Neural cell (in vitro differentiated cells): ENCODE measurements around the gene DPF3. TPM values are rescaled to one million over a fixed set of nuclear protein-coding genes. Genes with fewer than 3 reads are reported as not detected.

Source experiments
- H2AFZ ChIP-seq: fragments of 200-600, 300-800 bp; sonication (generic), shearing (Covaris generic); 2 replicates; pipeline ENCODE4 v1.6.0; 2014; ENCODE audit warnings: low read depth, mild to moderate bottlenecking, antibody characterized with exemption, low read length, moderate library complexity
- H3F3A ChIP-seq: fragments of 200-600 bp; shearing (Covaris generic); 2 replicates; pipeline ENCODE4 v1.6.1; 2016; ENCODE audit warnings: mild to moderate bottlenecking, moderate library complexity, mixed read lengths, antibody characterized with exemption, low read length; ENCODE audit not compliant: insufficient read depth, poor library complexity, severe bottlenecking
- H3K27ac ChIP-seq: fragments of 200-600, 300-800 bp; sonication (generic), shearing (Covaris generic); 2 replicates; pipeline ENCODE4 v1.5.1; 2014; ENCODE audit warnings: mild to moderate bottlenecking, low read length, moderate library complexity
- H3K27me3 ChIP-seq: fragments of 300-800, 200-600 bp; sonication (generic), shearing (Covaris generic); 2 replicates; pipeline ENCODE4 v1.6.0; 2014; ENCODE audit warnings: mild to moderate bottlenecking, low read depth, low read length, moderate library complexity; ENCODE audit not compliant: insufficient read depth
- H3K36me3 ChIP-seq: fragments of 300-800, 200-600 bp; sonication (generic), shearing (Covaris generic); 2 replicates; pipeline ENCODE4 v1.5.1; 2014; ENCODE audit warnings: mild to moderate bottlenecking, antibody characterized with exemption, low read length, moderate library complexity; ENCODE audit not compliant: insufficient read depth
- H3K4me2 ChIP-seq: fragments of 300-800, 200-600 bp; sonication (generic), shearing (Covaris generic); 2 replicates; pipeline ENCODE4 v1.6.0; 2014; ENCODE audit warnings: mild to moderate bottlenecking, low read length
- H3K4me3 ChIP-seq: fragments of 300-800, 200-600 bp; sonication (generic), shearing (Covaris generic); 2 replicates; pipeline ENCODE4 v1.5.1; 2014; ENCODE audit warnings: mild to moderate bottlenecking, low read length, moderate library complexity
- H3K79me2 ChIP-seq: fragments of 200-600 bp; shearing (Covaris generic); replicated peaks from 2 replicates; pipeline ENCODE4 v1.6.0; 2014; ENCODE audit warnings: mild to moderate bottlenecking, low read length, moderate library complexity; ENCODE audit not compliant: insufficient read depth
- H3K9ac ChIP-seq: fragments of 300-800, 200-600 bp; sonication (generic), shearing (Covaris generic); 2 replicates; pipeline ENCODE4 v1.6.1; 2016; ENCODE audit warnings: mild to moderate bottlenecking, low read length, mixed read lengths
- H3K9me2 ChIP-seq: fragments of 200-600 bp; shearing (Covaris generic); 2 replicates; pipeline ENCODE4 v1.6.1; 2016; ENCODE audit warnings: mild to moderate bottlenecking, low read length, mixed read lengths; ENCODE audit not compliant: insufficient read depth
- H3K9me3 ChIP-seq: fragments of 200-600, 300-800 bp; sonication (generic), shearing (Covaris generic); 2 replicates; pipeline ENCODE4 v1.6.1; 2016; ENCODE audit warnings: mild to moderate bottlenecking, mixed run types, low read length, moderate library complexity, mixed read lengths
- H4K20me1 ChIP-seq: fragments of 200-600 bp; shearing (Covaris generic); 2 replicates; pipeline ENCODE4 v1.6.1; 2016; ENCODE audit warnings: mild to moderate bottlenecking, mixed run types; ENCODE audit not compliant: insufficient read depth
- CTCF ChIP-seq: fragments of 450-650 bp; IDR thresholded peaks from 2 replicates; pipeline ENCODE4 v1.5.1; 2014; ENCODE audit warnings: antibody characterized with exemption, mild to moderate bottlenecking, moderate library complexity; ENCODE audit not compliant: poor library complexity, severe bottlenecking
- EP300 ChIP-seq: fragments of 450-650 bp; conservative IDR thresholded peaks from 2 replicates; pipeline ENCODE4 v1.6.1; 2014; ENCODE audit warnings: antibody characterized with exemption, mild to moderate bottlenecking, moderate library complexity; ENCODE audit not compliant: poor library complexity, severe bottlenecking
- EZH2 ChIP-seq: fragments of 200-600, 300-800 bp; shearing (Covaris generic), sonication (generic); IDR thresholded peaks from 2 replicates; pipeline ENCODE4 v1.6.1; 2014; ENCODE audit warnings: antibody characterized with exemption, low read length, borderline replicate concordance, mild to moderate bottlenecking; ENCODE audit not compliant: insufficient read depth, poor library complexity, severe bottlenecking
- MXI1 ChIP-seq: fragments of 450-650 bp; conservative IDR thresholded peaks from 2 replicates; pipeline ENCODE4 v1.6.1; 2014; ENCODE audit warnings: antibody characterized with exemption, mild to moderate bottlenecking; ENCODE audit not compliant: poor library complexity, severe bottlenecking
- POLR2AphosphoS5 ChIP-seq: IDR thresholded peaks from 2 replicates; pipeline ENCODE4 v1.6.1; 2012
- RAD21 ChIP-seq: fragments of 450-650 bp; conservative IDR thresholded peaks from 2 replicates; pipeline ENCODE4 v1.6.1; 2014; ENCODE audit warnings: antibody characterized with exemption, mild to moderate bottlenecking, moderate library complexity
- SMC3 ChIP-seq: fragments of 450-650 bp; conservative IDR thresholded peaks from 2 replicates; pipeline ENCODE4 v1.6.1; 2014; ENCODE audit warnings: antibody characterized with exemption, mild to moderate bottlenecking, moderate library complexity; ENCODE audit not compliant: poor library complexity
- TAF1 ChIP-seq: IDR thresholded peaks from 2 replicates; pipeline ENCODE4 v1.6.1; 2012; ENCODE audit warnings: low read depth
- polyA plus RNA-seq: library from polyadenylated mRNA; depleted of rRNA; stranded (reverse); fragments of >200 nt; gene quantifications from 2 replicates; pipeline ENCODE4 v1.2.3, GENCODE V29; 2014
- TF ChIP-seq, protein P1 (sequence below): IDR thresholded peaks from 2 replicates; pipeline ENCODE4 v1.6.1; 2012; ENCODE audit warnings: borderline replicate concordance

DPF3 gene
- polyA plus RNA-seq, 1 donor from 2014 or later: 2.9 TPM

GRCh38 chr14:72800848-72801370, 93.0 kb downstream of the DPF3 start:
- Histone ChIP-seq H2AFZ (no peak overlapping the region), H3K9me2 (no peaks in the 10 kb centered on the region), H3F3A (peaks cover 2% of the 10 kb centered on the region), H3K27me3 (no peaks in the 10 kb centered on the region), H3K9me3 (no peaks in the 10 kb centered on the region), H3K4me2 (no peak overlapping the region), H3K36me3 (no peaks in the 10 kb centered on the region), H3K27ac (no peak overlapping the region), H3K79me2 (no peaks in the 10 kb centered on the region), H3K4me3 (no peak overlapping the region), H3K9ac (no peak overlapping the region), H4K20me1 (no peaks in the 10 kb centered on the region)
- TF ChIP-seq RAD21: no peak
- no peak for TF ChIP-seq EZH2
- no peak for TF ChIP-seq POLR2AphosphoS5
- no peak for TF ChIP-seq MXI1

DNA sequence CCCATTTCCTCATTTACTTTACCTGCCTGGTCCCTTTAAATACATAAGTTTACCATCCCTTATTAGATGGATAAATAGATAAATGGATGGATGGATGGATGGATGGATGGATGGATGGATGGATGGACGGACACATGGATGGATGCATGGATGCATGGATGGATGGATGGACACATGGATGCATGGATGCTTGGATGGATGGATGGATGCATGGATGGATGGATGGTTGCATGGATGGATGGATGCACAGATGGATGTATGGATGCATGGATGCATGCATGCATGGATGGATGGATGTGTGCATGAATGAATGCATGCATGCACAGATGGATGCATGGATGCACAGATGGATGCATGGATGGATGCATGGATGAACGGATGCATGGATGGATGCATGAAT, 93.6 kb downstream of the DPF3 start:
- H3K27me3 ChIP-seq: no peaks in the 10 kb centered on the region
- H3K79me2 ChIP-seq: no peaks in the 10 kb centered on the region
- H3K4me2 ChIP-seq: no peak overlapping the region
- no peak overlapping the region for H2AFZ ChIP-seq
- H3K36me3 ChIP-seq: no peaks in the 10 kb centered on the region
- H3K9me3 ChIP-seq: no peaks in the 10 kb centered on the region
- H3K4me3 ChIP-seq: no peak overlapping the region
- no peak overlapping the region for H3K27ac ChIP-seq
- H3F3A ChIP-seq: peaks cover 2% of the 10 kb centered on the region
- no peaks in the 10 kb centered on the region for H4K20me1 ChIP-seq
- H3K9me2 ChIP-seq: no peaks in the 10 kb centered on the region
- H3K9ac ChIP-seq: no peak overlapping the region
- no peak for TF ChIP-seq SMC3
- TF ChIP-seq RAD21: no peak
- TF ChIP-seq, protein P1, sequence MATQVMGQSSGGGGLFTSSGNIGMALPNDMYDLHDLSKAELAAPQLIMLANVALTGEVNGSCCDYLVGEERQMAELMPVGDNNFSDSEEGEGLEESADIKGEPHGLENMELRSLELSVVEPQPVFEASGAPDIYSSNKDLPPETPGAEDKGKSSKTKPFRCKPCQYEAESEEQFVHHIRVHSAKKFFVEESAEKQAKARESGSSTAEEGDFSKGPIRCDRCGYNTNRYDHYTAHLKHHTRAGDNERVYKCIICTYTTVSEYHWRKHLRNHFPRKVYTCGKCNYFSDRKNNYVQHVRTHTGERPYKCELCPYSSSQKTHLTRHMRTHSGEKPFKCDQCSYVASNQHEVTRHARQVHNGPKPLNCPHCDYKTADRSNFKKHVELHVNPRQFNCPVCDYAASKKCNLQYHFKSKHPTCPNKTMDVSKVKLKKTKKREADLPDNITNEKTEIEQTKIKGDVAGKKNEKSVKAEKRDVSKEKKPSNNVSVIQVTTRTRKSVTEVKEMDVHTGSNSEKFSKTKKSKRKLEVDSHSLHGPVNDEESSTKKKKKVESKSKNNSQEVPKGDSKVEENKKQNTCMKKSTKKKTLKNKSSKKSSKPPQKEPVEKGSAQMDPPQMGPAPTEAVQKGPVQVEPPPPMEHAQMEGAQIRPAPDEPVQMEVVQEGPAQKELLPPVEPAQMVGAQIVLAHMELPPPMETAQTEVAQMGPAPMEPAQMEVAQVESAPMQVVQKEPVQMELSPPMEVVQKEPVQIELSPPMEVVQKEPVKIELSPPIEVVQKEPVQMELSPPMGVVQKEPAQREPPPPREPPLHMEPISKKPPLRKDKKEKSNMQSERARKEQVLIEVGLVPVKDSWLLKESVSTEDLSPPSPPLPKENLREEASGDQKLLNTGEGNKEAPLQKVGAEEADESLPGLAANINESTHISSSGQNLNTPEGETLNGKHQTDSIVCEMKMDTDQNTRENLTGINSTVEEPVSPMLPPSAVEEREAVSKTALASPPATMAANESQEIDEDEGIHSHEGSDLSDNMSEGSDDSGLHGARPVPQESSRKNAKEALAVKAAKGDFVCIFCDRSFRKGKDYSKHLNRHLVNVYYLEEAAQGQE: no peak
- TF ChIP-seq EP300: no peak
- TF ChIP-seq TAF1: no peak
- no peak for TF ChIP-seq POLR2AphosphoS5
- TF ChIP-seq MXI1: no peak
- TF ChIP-seq EZH2: no peak
- TF ChIP-seq CTCF: no peak

DNA sequence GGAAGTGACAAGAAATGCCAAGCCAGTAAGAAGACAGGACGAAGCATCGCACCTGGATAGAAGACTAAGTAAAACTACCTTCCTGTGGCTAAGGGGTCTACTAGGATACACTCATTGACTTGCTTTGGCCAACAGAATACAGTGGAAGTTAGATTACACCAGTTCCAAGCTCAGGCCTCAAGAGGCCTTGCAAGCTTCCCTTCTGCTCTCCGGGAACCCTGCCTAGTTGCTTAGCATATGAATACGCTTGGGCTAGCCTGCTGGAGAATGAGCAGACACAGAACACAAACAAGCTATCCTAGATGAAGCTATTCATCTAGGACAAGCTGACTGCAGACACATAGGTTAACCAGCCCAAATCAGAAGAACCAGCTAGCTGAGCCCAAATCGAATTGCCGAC, 97.0 kb downstream of the DPF3 start:
- TF ChIP-seq POLR2AphosphoS5: no peak
- no peak for TF ChIP-seq CTCF
- no peak for TF ChIP-seq MXI1
- TF ChIP-seq EZH2: no peak
- TF ChIP-seq, protein P1: no peak
- no peak for TF ChIP-seq TAF1
- TF ChIP-seq EP300: no peak
- TF ChIP-seq RAD21: no peak
- TF ChIP-seq SMC3: no peak
- Histone ChIP-seq H3K9ac (no peak overlapping the region), H3K4me3 (no peak overlapping the region), H3K79me2 (no peaks in the 10 kb centered on the region), H4K20me1 (no peaks in the 10 kb centered on the region), H3K36me3 (no peaks in the 10 kb centered on the region), H3K4me2 (no peak overlapping the region), H2AFZ (no peak overlapping the region), H3F3A (no peaks in the 10 kb centered on the region), H3K27me3 (no peaks in the 10 kb centered on the region), H3K27ac (no peak overlapping the region), H3K9me3 (no peaks in the 10 kb centered on the region), H3K9me2 (no peaks in the 10 kb centered on the region)
